ENCODE measurements around the gene PRR14. TPM values are rescaled to one million over a fixed set of nuclear protein-coding genes. Genes with fewer than 3 reads are reported as not detected.

Gene PRR14
- total RNA-seq, 1 donor from 2014 or later, result 43.7 TPM

GRCh38 chr16:30659507-30660423, 9.0 kb downstream of the PRR14 start:
- Mint-ChIP-seq H3K27ac (peak overlapping the region; percentile 66), H3K4me3 (peak overlapping the region; percentile 73), H3K36me3 (peaks cover 17% of the 10 kb centered on the region), H3K27me3 (ENCODE audit: low read depth) (no peaks in the 10 kb centered on the region), H3K9me3 (no peaks in the 10 kb centered on the region), H3K4me1 (peaks cover 36% of the 10 kb centered on the region)
- TF ChIP-seq CTCF (IDR thresholded peaks at IDR 0.05; ENCODE audit: unreplicated experiment), result no peak
- peak in 1 of 2 experiments; percentile 61 for DNase-seq (ENCODE audit: low spot score in 2 of 2, unreplicated experiment in 2 of 2)

GRCh38 chr16:30660424-30661261, 9.9 kb downstream of the PRR14 start:
- no peaks in the 10 kb centered on the region for H3K9me3 Mint-ChIP-seq
- peak overlapping the region; percentile 73 for H3K4me3 Mint-ChIP-seq
- H3K4me1 Mint-ChIP-seq, result peaks cover 36% of the 10 kb centered on the region
- DNase-seq (ENCODE audit: low spot score in 2 of 2, unreplicated experiment in 2 of 2), result no peak
- no peaks in the 10 kb centered on the region for H3K27me3 Mint-ChIP-seq (ENCODE audit: low read depth)
- H3K36me3 Mint-ChIP-seq, result peaks cover 17% of the 10 kb centered on the region
- no peak for TF ChIP-seq CTCF (IDR thresholded peaks at IDR 0.05; ENCODE audit: unreplicated experiment)
- peak overlapping the region; percentile 66 for H3K27ac Mint-ChIP-seq

GRCh38 chr16:30662449-30662848, 11.7 kb downstream of the PRR14 start:
- Mint-ChIP-seq H3K27me3 (ENCODE audit: low read depth) (no peaks in the 10 kb centered on the region), H3K27ac (no peak overlapping the region), H3K9me3 (no peaks in the 10 kb centered on the region), H3K36me3 (peaks cover 27% of the 10 kb centered on the region), H3K4me3 (no peak overlapping the region), H3K4me1 (peaks cover 30% of the 10 kb centered on the region)
- TF ChIP-seq CTCF (IDR thresholded peaks at IDR 0.05; ENCODE audit: unreplicated experiment), result no peak
- no peak for DNase-seq (ENCODE audit: low spot score in 2 of 2, unreplicated experiment in 2 of 2)

GRCh38 chr16:30663038-30663437, 12.3 kb downstream of the PRR14 start:
- Mint-ChIP-seq H3K27me3 (ENCODE audit: low read depth) (no peaks in the 10 kb centered on the region), H3K36me3 (peaks cover 33% of the 10 kb centered on the region), H3K9me3 (no peaks in the 10 kb centered on the region), H3K27ac (no peak overlapping the region), H3K4me1 (peaks cover 28% of the 10 kb centered on the region), H3K4me3 (no peak overlapping the region)
- TF ChIP-seq CTCF (IDR thresholded peaks at IDR 0.05; ENCODE audit: unreplicated experiment), result no peak
- no peak for DNase-seq (ENCODE audit: low spot score in 2 of 2, unreplicated experiment in 2 of 2)

GRCh38 chr16:30663820-30664219, 13.1 kb downstream of the PRR14 start:
- H3K9me3 Mint-ChIP-seq, result no peaks in the 10 kb centered on the region
- H3K27ac Mint-ChIP-seq, result no peak overlapping the region
- H3K4me1 Mint-ChIP-seq, result peaks cover 28% of the 10 kb centered on the region
- no peak overlapping the region for H3K4me3 Mint-ChIP-seq
- no peak for DNase-seq (ENCODE audit: low spot score in 2 of 2, unreplicated experiment in 2 of 2)
- no peaks in the 10 kb centered on the region for H3K27me3 Mint-ChIP-seq (ENCODE audit: low read depth)
- H3K36me3 Mint-ChIP-seq, result peaks cover 36% of the 10 kb centered on the region
- TF ChIP-seq CTCF (IDR thresholded peaks at IDR 0.05; ENCODE audit: unreplicated experiment), result no peak

All from mesothelial cell of epicardium (in vitro differentiated cells).